Renal pelvis (tissue), 4 donors: ENCODE results near the gene SLC6A20. TPM values are rescaled to one million over a fixed set of nuclear protein-coding genes. Genes with fewer than 3 reads are reported as not detected.

Source experiments
- DNase-seq: peaks from one replicate; pipeline ENCODE4 v3.0.0-alpha.2; 2013
- polyA plus RNA-seq, 3 donors: library from polyadenylated mRNA; unstranded; fragments of 120-200 nt; gene quantifications; one replicate each; pipeline ENCODE4 v1.2.1, GENCODE V29; 2013; ENCODE audit not compliant: insufficient read length in 3 of 3

SLC6A20 gene
- polyA plus RNA-seq, 3 donors = 0.10 to 0.16 (median 0.15) TPM

DNA sequence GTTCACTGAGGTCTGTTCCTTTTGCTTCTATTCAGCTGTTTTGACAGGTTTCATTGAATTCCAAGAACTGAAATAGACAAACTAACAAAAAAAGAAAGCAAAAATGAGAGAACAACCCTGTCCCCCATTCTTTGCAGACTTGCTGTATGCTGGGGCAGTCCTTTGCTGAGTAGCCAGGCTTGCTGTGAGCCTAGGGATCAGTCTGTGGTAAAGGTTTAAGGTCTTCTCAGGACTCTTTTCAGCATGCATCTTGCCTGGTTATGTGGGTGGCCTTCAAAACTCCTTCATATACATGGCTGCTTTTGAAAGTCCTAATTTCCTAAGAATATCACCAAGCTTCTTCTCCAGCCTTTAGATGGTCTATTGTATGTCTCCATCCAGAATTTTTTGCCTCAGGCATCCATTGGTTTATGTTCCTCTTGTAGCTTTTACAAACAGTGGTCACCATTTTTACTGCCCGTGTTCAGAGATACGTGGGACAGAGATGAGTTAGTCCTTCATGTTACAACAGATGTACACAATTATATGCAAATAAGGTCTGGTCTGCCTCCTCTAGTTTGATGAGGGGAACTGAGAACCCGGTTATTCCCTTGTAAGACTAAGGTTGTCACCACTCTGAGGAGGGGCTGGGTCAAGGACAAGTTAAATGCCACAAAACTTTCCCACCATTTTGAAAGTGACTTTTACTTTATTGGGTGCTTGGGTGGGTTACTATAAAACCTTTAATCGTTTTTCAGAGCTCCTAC is 65.8 kb downstream of the SLC6A20 start:
- no peak for DNase-seq

DNA sequence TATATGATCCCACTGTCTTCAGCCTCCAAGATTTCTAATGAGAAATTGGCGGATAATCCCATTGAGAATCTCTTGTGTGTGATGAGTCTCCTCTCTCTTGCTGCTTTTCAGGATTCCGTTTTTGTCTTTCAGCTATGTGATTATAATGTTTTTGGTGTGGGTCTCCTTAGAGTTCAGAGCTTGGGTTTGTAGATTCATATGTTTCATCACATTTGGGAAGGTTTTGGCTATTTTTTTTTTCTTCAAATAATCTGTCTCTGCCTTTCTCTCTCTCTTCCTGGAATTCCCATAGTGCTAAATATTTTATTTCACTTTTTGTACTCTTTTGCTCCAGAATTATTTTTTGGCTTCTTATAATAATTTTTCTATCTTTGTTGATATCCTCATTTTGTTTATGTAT is 66.7 kb downstream of the SLC6A20 start:
- no peak for DNase-seq

DNA sequence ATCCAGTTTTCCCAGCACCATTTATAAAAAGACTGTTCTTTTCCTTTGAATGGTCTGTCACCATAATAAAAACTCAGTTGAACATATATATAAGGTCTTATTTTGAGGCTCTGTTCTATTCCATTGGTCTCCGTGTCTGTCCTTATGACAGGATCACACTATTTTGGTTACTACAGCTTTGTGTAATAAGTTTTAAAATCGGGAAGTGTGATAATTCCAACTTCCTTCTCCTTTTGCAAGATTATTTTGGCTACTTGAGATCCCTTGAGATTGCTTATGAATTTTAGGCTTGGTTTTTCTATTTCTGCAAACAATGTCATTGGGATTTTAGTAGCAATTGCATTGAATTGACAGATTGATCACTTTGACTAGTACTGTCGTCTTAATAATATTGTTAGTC is 71.4 kb downstream of the SLC6A20 start:
- DNase-seq = no peak

DNA sequence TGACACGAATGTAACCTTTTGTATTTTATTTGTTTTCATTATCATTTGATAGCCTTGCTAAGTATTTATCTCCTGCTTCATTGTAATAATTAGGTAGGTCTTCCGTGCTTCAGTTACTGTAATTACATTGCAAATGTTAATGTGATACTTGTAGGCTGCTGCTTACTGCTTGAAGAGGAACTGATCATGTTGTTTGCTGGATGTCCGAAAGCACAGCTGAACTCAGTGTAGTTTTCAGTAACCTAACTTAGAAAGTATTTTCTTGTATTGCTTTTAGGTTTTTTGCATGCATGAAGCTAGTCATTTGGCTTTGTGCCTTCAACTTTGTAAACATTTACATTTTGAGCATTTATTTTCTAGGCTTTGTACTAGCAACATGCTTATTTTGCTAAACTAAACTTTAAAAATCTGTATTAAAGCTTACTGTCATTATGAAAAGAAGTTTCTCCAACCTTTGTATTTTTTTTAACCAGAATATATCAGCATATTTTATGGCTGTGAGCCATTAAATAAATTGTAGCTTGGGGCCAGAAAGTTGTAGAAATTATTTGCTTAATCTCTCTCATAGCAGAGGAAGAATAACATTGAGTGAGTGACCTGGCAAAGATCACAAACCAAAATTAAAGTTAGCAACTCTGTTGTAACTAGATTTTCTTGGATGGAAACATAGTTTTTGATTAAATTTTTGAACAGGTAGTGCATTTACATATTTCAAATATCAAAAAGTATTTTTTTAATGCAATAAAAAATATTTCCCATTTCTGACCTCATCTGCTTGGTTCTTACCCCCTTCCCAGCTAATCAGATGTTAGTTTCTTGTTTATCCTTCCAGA is 76.5 kb downstream of the SLC6A20 start:
- no peak for DNase-seq

DNA sequence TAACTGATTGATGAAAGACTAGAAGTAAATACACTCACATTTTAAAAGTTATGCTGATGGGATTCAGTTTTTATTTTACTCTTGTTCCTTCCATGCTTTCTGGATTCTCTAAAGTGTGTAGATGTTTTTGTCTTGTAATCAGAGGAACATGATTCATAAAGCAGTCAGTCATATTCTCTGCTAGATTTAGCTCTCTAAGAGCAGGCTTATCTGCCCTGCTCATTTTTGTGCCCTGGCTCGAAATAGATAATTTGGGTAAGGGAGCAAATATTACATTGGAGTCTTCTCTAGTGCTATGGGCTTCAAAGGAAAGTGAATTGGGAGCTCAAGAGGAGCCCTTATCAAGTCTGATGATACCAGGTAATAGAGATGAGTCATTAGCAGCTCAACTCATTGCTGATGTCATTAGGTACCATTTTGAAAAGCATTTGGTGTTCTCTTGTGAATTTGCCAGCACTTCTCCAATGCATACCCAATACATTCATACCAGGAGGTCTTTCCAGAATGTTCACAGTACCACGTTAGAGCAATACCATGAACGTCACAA is 79.5 kb downstream of the SLC6A20 start:
- no peak for DNase-seq

DNA sequence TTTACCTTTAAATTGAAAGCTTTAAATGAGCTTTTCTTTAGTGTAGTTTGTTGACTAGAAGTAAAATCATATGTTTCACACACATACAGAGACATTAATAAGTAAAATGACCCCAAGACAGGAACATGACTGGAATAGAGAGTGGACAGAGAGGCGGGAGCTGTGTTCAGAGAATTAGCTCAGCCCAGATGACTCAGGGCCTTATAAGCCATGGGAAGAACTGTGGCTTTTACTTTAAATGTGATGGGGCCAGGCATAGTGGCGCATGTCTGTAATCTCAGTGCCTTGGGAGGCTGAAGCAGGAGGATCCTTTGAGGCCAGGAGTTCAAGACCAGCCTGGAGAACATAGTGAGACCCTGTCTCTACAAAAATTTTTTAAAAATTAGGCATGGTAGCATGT is 80.4 kb downstream of the SLC6A20 start:
- no peak for DNase-seq

DNA sequence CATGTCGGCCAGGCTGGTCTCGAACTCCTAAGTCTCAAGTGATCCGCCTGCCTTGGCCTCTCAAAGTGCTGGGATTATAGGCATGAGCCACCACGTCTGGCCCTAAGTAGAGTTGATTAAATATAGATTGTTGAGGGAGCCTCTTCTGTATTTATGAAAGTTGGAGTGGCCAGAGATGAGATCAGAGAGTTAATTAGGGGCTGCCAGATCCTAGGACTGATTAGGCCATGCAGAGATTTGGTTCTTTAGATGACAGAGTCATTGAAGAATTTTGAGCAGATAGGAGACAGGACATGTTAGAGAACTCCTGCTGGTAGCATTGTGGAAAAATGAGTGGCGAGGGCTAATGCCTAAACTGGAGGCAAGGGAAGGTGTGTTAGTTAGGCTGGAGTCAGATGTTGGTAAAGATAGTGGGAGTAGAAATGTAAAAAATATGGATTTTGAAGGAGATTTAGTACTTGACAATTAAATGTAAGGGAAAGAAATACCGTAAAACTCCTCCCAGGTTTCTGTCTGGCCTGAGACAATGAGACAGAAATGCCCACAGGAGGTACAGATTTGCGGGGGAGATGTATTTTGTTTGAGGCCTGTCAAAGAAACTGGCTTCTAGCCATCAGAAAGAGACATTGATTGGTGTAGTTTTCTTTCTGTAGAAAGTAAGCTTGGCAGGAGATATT is 83.8 kb downstream of the SLC6A20 start:
- DNase-seq = no peak

DNA sequence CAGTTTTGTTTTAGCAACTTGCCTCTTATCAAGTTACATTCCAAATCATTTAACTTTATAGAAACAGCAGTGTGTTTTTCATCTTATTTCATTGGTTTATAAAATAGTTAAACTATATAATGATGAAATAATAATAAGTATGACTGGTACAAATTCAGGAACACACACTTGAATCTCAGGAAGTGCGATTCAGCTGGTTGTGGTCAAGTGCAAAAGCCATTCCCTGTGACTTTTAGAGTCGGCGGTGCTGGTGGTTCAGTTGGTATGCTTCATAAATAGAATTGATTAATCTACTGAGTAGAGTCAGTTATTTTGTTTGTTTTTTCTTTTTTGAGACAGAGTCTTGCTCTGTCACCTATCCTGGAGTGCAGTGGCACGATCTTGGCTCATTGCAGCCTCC is 84.4 kb downstream of the SLC6A20 start:
- no peak for DNase-seq

DNA sequence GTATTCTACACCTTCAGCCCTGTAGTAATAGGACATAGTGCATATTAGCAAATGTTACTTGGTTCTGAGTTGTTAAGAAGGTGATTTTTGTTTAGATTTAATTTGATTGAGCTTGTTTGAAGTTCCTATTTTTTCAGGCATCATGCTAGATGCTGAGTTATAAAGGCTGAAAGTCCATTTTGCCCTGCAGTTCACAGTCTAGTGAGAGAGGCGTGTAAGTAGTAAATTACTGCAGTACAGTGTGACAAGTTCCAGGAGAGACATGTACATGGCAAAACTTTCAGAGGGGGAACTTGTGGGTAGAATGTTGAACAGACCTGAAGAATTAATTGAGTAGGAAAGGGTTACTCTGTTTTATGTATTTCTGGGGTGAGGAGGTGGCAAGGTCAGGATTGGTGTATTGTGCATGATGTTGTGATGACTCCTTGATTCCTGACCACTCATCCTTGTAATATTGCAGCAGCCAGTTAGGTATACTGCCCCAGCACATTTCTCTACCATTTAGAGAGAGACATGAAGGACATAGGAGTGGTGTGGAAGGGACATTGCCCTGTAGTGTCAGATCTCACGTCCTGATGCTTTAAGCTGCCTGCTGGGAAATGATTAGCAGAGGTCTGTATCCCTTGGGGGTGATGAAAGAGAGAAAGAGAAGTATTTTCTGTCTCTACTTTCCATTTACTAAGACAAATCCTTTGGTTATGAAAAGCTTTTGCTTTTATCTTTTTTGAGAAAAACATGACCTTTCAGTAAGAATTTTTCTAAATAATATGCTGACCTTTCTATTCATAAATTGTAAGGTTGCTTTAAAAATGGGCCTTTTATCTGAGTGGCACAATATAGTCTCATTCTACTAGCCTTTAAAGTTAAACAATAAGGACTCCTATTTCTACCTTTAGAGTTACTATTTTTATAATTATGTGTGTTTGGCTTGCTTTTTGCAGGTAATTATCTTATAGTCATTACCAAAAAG is 90.2 kb downstream of the SLC6A20 start:
- DNase-seq = no peak

Other genes with a start within 250 kb of the SLC6A20 start
- gene LIMD1, start 201.8 kb downstream of the SLC6A20 start, polyA plus RNA-seq = 10 to 100 TPM; 15.4 to 21.2 (median 19.4) TPM
- 10 to 100 TPM; 50.8 to 78.4 (median 73.7) TPM for gene SACM1L, start 107.1 kb downstream of the SLC6A20 start, polyA plus RNA-seq
- gene LZTFL1, start 45.6 kb upstream of the SLC6A20 start, polyA plus RNA-seq = 10 to 100 TPM; 55.3 to 61.9 (median 55.6) TPM
- under 1 TPM in 2 of 3 donors, not detected in 1; 0.10 to 0.13 TPM for gene CCR9, start 90.0 kb upstream of the SLC6A20 start, polyA plus RNA-seq
- gene CXCR6, start 146.9 kb upstream of the SLC6A20 start, polyA plus RNA-seq = under 1 TPM; 0.07 to 0.86 (median 0.44) TPM
- gene FYCO1, start 199.3 kb upstream of the SLC6A20 start, polyA plus RNA-seq = 10 to 100 TPM; 18.1 to 19.1 (median 18.9) TPM
- under 1 TPM; 0.04 to 0.56 (median 0.14) TPM for gene XCR1, start 230.9 kb upstream of the SLC6A20 start, polyA plus RNA-seq